ENCODE results near the gene TERT. TPM values are rescaled to one million over a fixed set of nuclear protein-coding genes. Genes with fewer than 3 reads are reported as not detected.

TERT gene
- total RNA-seq, 3 donors from 2014 or later, result under 0.01 TPM; not detected in 2

GRCh38 chr5:1314564-1314982 lies 19.7 kb upstream of the TERT start:
- TF ChIP-seq POLR2A (IDR thresholded peaks at IDR 0.05) (no peak), POLR2AphosphoS5 (IDR thresholded peaks at IDR 0.05) (no peak)
- TF ChIP-seq, protein P1, sequence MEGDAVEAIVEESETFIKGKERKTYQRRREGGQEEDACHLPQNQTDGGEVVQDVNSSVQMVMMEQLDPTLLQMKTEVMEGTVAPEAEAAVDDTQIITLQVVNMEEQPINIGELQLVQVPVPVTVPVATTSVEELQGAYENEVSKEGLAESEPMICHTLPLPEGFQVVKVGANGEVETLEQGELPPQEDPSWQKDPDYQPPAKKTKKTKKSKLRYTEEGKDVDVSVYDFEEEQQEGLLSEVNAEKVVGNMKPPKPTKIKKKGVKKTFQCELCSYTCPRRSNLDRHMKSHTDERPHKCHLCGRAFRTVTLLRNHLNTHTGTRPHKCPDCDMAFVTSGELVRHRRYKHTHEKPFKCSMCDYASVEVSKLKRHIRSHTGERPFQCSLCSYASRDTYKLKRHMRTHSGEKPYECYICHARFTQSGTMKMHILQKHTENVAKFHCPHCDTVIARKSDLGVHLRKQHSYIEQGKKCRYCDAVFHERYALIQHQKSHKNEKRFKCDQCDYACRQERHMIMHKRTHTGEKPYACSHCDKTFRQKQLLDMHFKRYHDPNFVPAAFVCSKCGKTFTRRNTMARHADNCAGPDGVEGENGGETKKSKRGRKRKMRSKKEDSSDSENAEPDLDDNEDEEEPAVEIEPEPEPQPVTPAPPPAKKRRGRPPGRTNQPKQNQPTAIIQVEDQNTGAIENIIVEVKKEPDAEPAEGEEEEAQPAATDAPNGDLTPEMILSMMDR (IDR thresholded peaks at IDR 0.05), result no peak
- H3K27ac ChIP-seq, result no peak overlapping the region
- peak in 1 of 2 donors; percentile 45 for DNase-seq (ENCODE audit: low spot score in 2 of 2)
- H3K4me1 ChIP-seq, result no peaks in the 10 kb centered on the region
- intact Hi-C loops (cut with DNase I; ENCODE audit: low total_unique reads), result no loop called here
- H3K36me3 ChIP-seq, result no peaks in the 10 kb centered on the region
- no peaks in the 10 kb centered on the region for H3K9me3 ChIP-seq
- H3K4me3 ChIP-seq, result no peak overlapping the region
- H3K27me3 ChIP-seq, result no peaks in the 10 kb centered on the region

- Histone ChIP-seq H3K9me3 (no peaks in the 10 kb centered on the region), H3K27me3 (no peaks in the 10 kb centered on the region), H3K36me3 (no peaks in the 10 kb centered on the region), H3K4me1 (no peaks in the 10 kb centered on the region), H3K4me3 (no peak overlapping the region), H3K27ac (no peak overlapping the region)
- no peak for DNase-seq (ENCODE audit: low spot score in 2 of 2)
- intact Hi-C loops (cut with DNase I; ENCODE audit: low total_unique reads), result no loop called here
- TF ChIP-seq POLR2AphosphoS5 (IDR thresholded peaks at IDR 0.05) (no peak), POLR2A (IDR thresholded peaks at IDR 0.05) (no peak)
- TF ChIP-seq, protein P1 (IDR thresholded peaks at IDR 0.05), result no peak
Measured at GRCh38 chr5:1312993-1313833, 18.3 kb upstream of the TERT start.

GRCh38 chr5:1312206-1312605 lies 17.3 kb upstream of the TERT start:
- H3K36me3 ChIP-seq, result no peaks in the 10 kb centered on the region
- no peak overlapping the region for H3K4me3 ChIP-seq
- no peaks in the 10 kb centered on the region for H3K27me3 ChIP-seq
- no peaks in the 10 kb centered on the region for H3K4me1 ChIP-seq
- no peaks in the 10 kb centered on the region for H3K9me3 ChIP-seq
- intact Hi-C loops (cut with DNase I; ENCODE audit: low total_unique reads), result no loop called here
- TF ChIP-seq POLR2A (IDR thresholded peaks at IDR 0.05) (no peak), POLR2AphosphoS5 (IDR thresholded peaks at IDR 0.05) (no peak)
- TF ChIP-seq, protein P1 (IDR thresholded peaks at IDR 0.05), result no peak
- DNase-seq (ENCODE audit: low spot score in 2 of 2), result no peak
- H3K27ac ChIP-seq, result no peak overlapping the region

- H3K27me3 ChIP-seq, result no peaks in the 10 kb centered on the region
- H3K4me1 ChIP-seq, result no peaks in the 10 kb centered on the region
- no peak overlapping the region for H3K4me3 ChIP-seq
- no peaks in the 10 kb centered on the region for H3K36me3 ChIP-seq
- H3K9me3 ChIP-seq, result no peaks in the 10 kb centered on the region
- intact Hi-C loops (cut with DNase I; ENCODE audit: low total_unique reads), result no loop called here
- H3K27ac ChIP-seq, result no peak overlapping the region
- DNase-seq (ENCODE audit: low spot score in 2 of 2), result no peak
- TF ChIP-seq, protein P1 (IDR thresholded peaks at IDR 0.05), result no peak
- TF ChIP-seq POLR2AphosphoS5 (IDR thresholded peaks at IDR 0.05) (no peak), POLR2A (IDR thresholded peaks at IDR 0.05) (no peak)
Measured at GRCh38 chr5:1311439-1312055, 16.7 kb upstream of the TERT start.

GRCh38 chr5:1310118-1310517 lies 15.2 kb upstream of the TERT start:
- Histone ChIP-seq H3K4me1 (no peaks in the 10 kb centered on the region), H3K36me3 (no peaks in the 10 kb centered on the region), H3K27me3 (no peaks in the 10 kb centered on the region), H3K27ac (no peak overlapping the region), H3K9me3 (no peaks in the 10 kb centered on the region), H3K4me3 (no peak overlapping the region)
- intact Hi-C loops (cut with DNase I; ENCODE audit: low total_unique reads), result no loop called here
- DNase-seq (ENCODE audit: low spot score in 2 of 2), result no peak
- TF ChIP-seq POLR2AphosphoS5 (IDR thresholded peaks at IDR 0.05), result no peak
- no peak for TF ChIP-seq POLR2A (IDR thresholded peaks at IDR 0.05)
- TF ChIP-seq, protein P1 (IDR thresholded peaks at IDR 0.05), result no peak

Measured in breast epithelium (tissue), 4 donors.